MM.1S (cell line): ENCODE data around the gene CERS1.

Experiments used
- DNase-seq: peaks from one replicate; pipeline ENCODE4 v3.0.0-alpha.2; 2015
- H2AFZ ChIP-seq: fragments of 300-600 bp; sonication (generic); 2 replicates; pipeline ENCODE4 v1.6.0; 2016; ENCODE audit warnings: antibody characterized with exemption, low read length
- H3F3A ChIP-seq: fragments of 300-600 bp; sonication (generic); 2 replicates; pipeline ENCODE4 v1.6.1; 2016; ENCODE audit warnings: mild to moderate bottlenecking, antibody characterized with exemption, low read length, moderate library complexity, mixed read lengths; ENCODE audit not compliant: insufficient read depth
- H3K27ac ChIP-seq: fragments of 300-600 bp; sonication (generic); 2 replicates; pipeline ENCODE4 v1.5.1; 2016; ENCODE audit warnings: mild to moderate bottlenecking, low read length
- H3K27me3 ChIP-seq: fragments of 300-600 bp; sonication (generic); replicated peaks from 2 replicates; pipeline ENCODE4 v1.6.0; 2016; ENCODE audit warnings: low read length; ENCODE audit not compliant: insufficient read depth
- H3K36me3 ChIP-seq: fragments of 300-600 bp; sonication (generic); replicated peaks from 2 replicates; pipeline ENCODE4 v1.6.1; 2016; ENCODE audit warnings: mild to moderate bottlenecking, low read length, mixed read lengths; ENCODE audit not compliant: insufficient read depth
- H3K4me1 ChIP-seq: fragments of 300-600 bp; sonication (generic); 2 replicates; pipeline ENCODE4 v1.6.1; 2016; ENCODE audit warnings: low read length, mixed read lengths
- H3K4me2 ChIP-seq: fragments of 300-600 bp; sonication (generic); 2 replicates; pipeline ENCODE4 v1.6.0; 2016; ENCODE audit warnings: low read depth, low read length
- H3K4me3 ChIP-seq: fragments of 300-600 bp; sonication (generic); 2 replicates; pipeline ENCODE4 v1.5.1; 2016; ENCODE audit warnings: low read length, mixed read lengths
- H3K79me2 ChIP-seq: fragments of 300-600 bp; sonication (generic); 2 replicates; pipeline ENCODE4 v1.6.1; 2016; ENCODE audit warnings: mixed run types, low read length, mixed read lengths
- H3K9ac ChIP-seq: fragments of 300-600 bp; sonication (generic); 2 replicates; pipeline ENCODE4 v1.6.1; 2016; ENCODE audit warnings: low read length, mixed read lengths
- H3K9me2 ChIP-seq: fragments of 300-600 bp; sonication (generic); replicated peaks from 2 replicates; pipeline ENCODE4 v1.6.1; 2016; ENCODE audit warnings: mild to moderate bottlenecking, low read length, mixed read lengths; ENCODE audit not compliant: insufficient read depth
- H3K9me3 ChIP-seq: fragments of 300-600 bp; sonication (generic); replicated peaks from 2 replicates; pipeline ENCODE4 v1.6.1; 2016; ENCODE audit warnings: mild to moderate bottlenecking, low read length, mixed read lengths; ENCODE audit not compliant: insufficient read depth
- H4K20me1 ChIP-seq: fragments of 300-600 bp; sonication (generic); 2 replicates; pipeline ENCODE4 v1.6.1; 2016; ENCODE audit warnings: mild to moderate bottlenecking, low read length, moderate library complexity, mixed read lengths; ENCODE audit not compliant: insufficient read depth
- EZH2 ChIP-seq: fragments of 300-600 bp; sonication (generic); optimal IDR thresholded peaks from 2 replicates; pipeline ENCODE3; 2017; ENCODE audit warnings: low read depth, mild to moderate bottlenecking, antibody characterized with exemption, low read length, mixed read lengths
- EZH2phosphoT487 ChIP-seq: fragments of 300-600 bp; sonication (generic); IDR thresholded peaks from 2 replicates; pipeline ENCODE4 v1.6.1; 2018; ENCODE audit warnings: antibody characterized with exemption, low read length
- TF ChIP-seq, protein P1 (sequence below): fragments of 300-600 bp; sonication (generic); IDR thresholded peaks from 2 replicates; pipeline ENCODE4 v1.5.1; 2016; ENCODE audit warnings: antibody characterized with exemption, low read length, mixed read lengths

The CERS1 gene

DNA sequence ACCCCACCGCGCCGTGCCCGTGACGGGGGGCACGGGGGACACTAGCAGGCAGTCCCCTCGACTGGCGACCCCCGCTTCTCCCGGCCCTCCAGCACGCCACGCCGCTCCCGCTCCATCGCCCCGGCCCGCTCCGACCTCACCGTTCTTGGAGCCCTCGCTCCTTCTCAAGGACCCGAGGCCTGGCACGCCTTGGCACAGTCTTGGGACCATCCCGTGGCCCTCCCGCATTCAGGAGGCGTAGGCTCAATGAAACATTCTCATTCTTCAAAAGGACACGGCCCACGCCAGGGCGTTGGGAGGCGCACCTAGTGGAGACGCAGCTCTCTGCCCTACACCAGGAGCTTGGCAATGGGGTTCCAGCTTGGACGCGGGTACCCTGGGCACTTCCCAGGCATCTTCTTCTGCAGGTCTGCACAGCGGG is 473 bp upstream of the CERS1 start:
- no peak overlapping the region for H3K27ac ChIP-seq
- no peaks in the 10 kb centered on the region for H4K20me1 ChIP-seq
- H3K9me3 ChIP-seq: no peaks in the 10 kb centered on the region
- peaks cover 39% of the 10 kb centered on the region for H3K27me3 ChIP-seq
- TF ChIP-seq, protein P1, sequence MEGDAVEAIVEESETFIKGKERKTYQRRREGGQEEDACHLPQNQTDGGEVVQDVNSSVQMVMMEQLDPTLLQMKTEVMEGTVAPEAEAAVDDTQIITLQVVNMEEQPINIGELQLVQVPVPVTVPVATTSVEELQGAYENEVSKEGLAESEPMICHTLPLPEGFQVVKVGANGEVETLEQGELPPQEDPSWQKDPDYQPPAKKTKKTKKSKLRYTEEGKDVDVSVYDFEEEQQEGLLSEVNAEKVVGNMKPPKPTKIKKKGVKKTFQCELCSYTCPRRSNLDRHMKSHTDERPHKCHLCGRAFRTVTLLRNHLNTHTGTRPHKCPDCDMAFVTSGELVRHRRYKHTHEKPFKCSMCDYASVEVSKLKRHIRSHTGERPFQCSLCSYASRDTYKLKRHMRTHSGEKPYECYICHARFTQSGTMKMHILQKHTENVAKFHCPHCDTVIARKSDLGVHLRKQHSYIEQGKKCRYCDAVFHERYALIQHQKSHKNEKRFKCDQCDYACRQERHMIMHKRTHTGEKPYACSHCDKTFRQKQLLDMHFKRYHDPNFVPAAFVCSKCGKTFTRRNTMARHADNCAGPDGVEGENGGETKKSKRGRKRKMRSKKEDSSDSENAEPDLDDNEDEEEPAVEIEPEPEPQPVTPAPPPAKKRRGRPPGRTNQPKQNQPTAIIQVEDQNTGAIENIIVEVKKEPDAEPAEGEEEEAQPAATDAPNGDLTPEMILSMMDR: no peak
- TF ChIP-seq EZH2phosphoT487: no peak
- no peak for TF ChIP-seq EZH2
- no peak overlapping the region for H3K4me3 ChIP-seq
- H3K4me2 ChIP-seq: no peak overlapping the region
- no peaks in the 10 kb centered on the region for H3F3A ChIP-seq
- H3K36me3 ChIP-seq: no peaks in the 10 kb centered on the region
- H3K79me2 ChIP-seq: no peaks in the 10 kb centered on the region
- no peak overlapping the region for H2AFZ ChIP-seq
- no peak for DNase-seq
- no peaks in the 10 kb centered on the region for H3K9me2 ChIP-seq
- H3K4me1 ChIP-seq: no peaks in the 10 kb centered on the region
- H3K9ac ChIP-seq: no peak overlapping the region

DNA sequence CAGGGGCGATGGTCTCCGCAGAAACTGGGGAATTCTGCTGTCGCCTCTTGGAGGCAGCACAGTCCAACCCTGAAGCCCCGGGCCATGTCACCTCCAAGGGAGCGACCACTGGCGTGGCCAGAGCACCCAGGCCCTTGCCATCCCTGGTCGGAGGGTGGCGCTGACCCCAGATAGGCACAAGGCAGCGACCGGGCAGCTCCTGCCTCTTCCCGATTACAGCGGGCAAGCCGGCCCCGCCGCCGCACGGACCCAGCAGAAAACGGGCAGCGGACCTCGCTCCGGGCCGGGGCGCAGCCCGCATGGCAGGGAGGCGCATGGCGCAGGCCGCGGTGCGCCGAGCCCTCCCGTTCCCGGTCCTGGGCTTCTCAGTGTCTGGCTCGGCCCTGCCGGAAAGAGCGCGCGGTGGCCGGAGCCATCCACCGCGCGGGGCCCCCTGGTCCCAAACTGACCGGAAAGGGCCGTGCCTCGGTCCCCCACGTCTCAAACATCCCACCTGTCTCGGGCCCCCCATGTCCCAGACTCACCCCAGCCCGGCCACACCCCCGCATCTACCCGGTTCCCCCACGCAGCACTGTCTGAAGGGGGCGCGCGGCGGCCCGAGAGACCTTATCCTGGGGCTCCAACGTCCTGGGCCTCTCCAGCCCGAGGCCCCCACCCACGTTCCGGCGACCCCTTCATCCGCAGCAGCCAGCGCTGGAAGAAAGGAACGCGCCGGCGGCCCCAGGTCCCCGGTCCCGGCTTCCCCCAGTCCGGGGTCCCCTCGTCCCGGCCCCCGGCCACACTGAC is 727 bp downstream of the CERS1 start:
- Histone ChIP-seq H3K4me2 (peak overlapping the region; percentile 41; the same call in 1 of the 2 replicates), H2AFZ (no peak overlapping the region), H3K4me3 (no peak overlapping the region), H3K9ac (no peak overlapping the region), H3F3A (no peaks in the 10 kb centered on the region), H3K79me2 (no peaks in the 10 kb centered on the region), H3K9me3 (no peaks in the 10 kb centered on the region), H3K9me2 (no peaks in the 10 kb centered on the region), H3K27me3 (peaks cover 44% of the 10 kb centered on the region), H3K4me1 (no peaks in the 10 kb centered on the region), H3K36me3 (no peaks in the 10 kb centered on the region), H4K20me1 (no peaks in the 10 kb centered on the region), H3K27ac (no peak overlapping the region)
- TF ChIP-seq, protein P1: peak; percentile 20
- TF ChIP-seq EZH2phosphoT487: no peak
- DNase-seq: peak; percentile 15

- DNase-seq: no peak
- H3K9me3 ChIP-seq: no peaks in the 10 kb centered on the region
- no peaks in the 10 kb centered on the region for H3K79me2 ChIP-seq
- H3K36me3 ChIP-seq: no peaks in the 10 kb centered on the region
- H3K9me2 ChIP-seq: no peaks in the 10 kb centered on the region
- no peak overlapping the region for H2AFZ ChIP-seq
- no peak overlapping the region for H3K4me3 ChIP-seq
- peaks cover 51% of the 10 kb centered on the region for H3K27me3 ChIP-seq
- TF ChIP-seq, protein P1: no peak
- TF ChIP-seq EZH2 (no peak), EZH2phosphoT487 (no peak)
- no peaks in the 10 kb centered on the region for H3K4me1 ChIP-seq
- H3K9ac ChIP-seq: no peak overlapping the region
- no peaks in the 10 kb centered on the region for H4K20me1 ChIP-seq
- no peaks in the 10 kb centered on the region for H3F3A ChIP-seq
- H3K27ac ChIP-seq: no peak overlapping the region
- no peak overlapping the region for H3K4me2 ChIP-seq
These were observed 1.5 kb downstream of the CERS1 start for GRCh38 chr19:18894254-18895037.
